GM12878 (cell line): ENCODE measurements around the gene MCF2L2. TPM values are rescaled to one million over a fixed set of nuclear protein-coding genes. Genes with fewer than 3 reads are reported as not detected.

Experiments
- ATAC-seq: fragments of 200-7000 bp; cut with Tn5 transposase; 3 replicates; pipeline ENCODE4 v1.9.1; 2020; ENCODE audit warnings: mild to moderate bottlenecking, moderate library complexity
- BruUV-seq: library from RNA; stranded (reverse); fragments of 400-500 nt; replicated peaks from 2 replicates; lab custom pipeline; 2021; lab: Mats Ljungman, UMichigan
- CTCF ChIA-PET: fragments of 300-600 bp; sonication (Branson Sonifier 250); formaldehyde crosslinking; extraction: SDS; loops from one replicate; lab custom pipeline; 2021; ENCODE audit warnings: inconsistent platforms; lab: Yijun Ruan, JAX
- POLR2A ChIA-PET: fragments of 350-600 bp; formaldehyde crosslinking; extraction: SDS; loops from one replicate; lab custom pipeline; 2021; ENCODE audit warnings: inconsistent platforms; lab: Charles Lee
- RAD21 ChIA-PET: fragments of 300-600 bp; sonication (Branson Sonifier 250); formaldehyde crosslinking; loops from one replicate; lab custom pipeline; 2023; ENCODE audit warnings: antibody characterized with exemption; ENCODE audit not compliant: unreplicated experiment; lab: Charles Lee
- SMC1A ChIA-PET: fragments of 300-600 bp; sonication (Branson Sonifier 250); formaldehyde crosslinking; loops from one replicate; lab custom pipeline; 2023; ENCODE audit not compliant: unreplicated experiment, uncharacterized antibody; lab: Charles Lee
- DNase-seq: peaks from one replicate; pipeline ENCODE4 v3.0.0-alpha.2; 2011; ENCODE audit warnings: low read depth, low spot score
- FAIRE-seq: peaks from 3 replicates; lab custom pipeline; 2011; peaks lifted over from hg19 to GRCh38; lab: Jason Lieb, UNC
- H2AFZ ChIP-seq: 2 replicates; pipeline ENCODE4 v1.6.0; 2011; ENCODE audit warnings: low read depth, low read length, control low read depth; ENCODE audit not compliant: control insufficient read depth
- H3K27ac ChIP-seq: 2 replicates; pipeline ENCODE4 v1.5.1; 2011; ENCODE audit warnings: control low read depth; ENCODE audit not compliant: control insufficient read depth, insufficient read depth
- H3K27me3 ChIP-seq, 2 experiments: replicated peaks in 1 of 2; 2 replicates each; pipeline versions ENCODE4 v1.6.0 to v1.6.1; 2011; ENCODE audit warnings: low read length in 1 of 2; ENCODE audit not compliant: control insufficient read depth in 2 of 2, insufficient read depth in 2 of 2
- H3K36me3 ChIP-seq, 2 experiments: 2 replicates each; pipeline ENCODE4 v1.5.1; 2011; ENCODE audit warnings: low read length in 1 of 2; ENCODE audit not compliant: control insufficient read depth in 2 of 2, insufficient read depth in 2 of 2
- H3K4me1 ChIP-seq: 2 replicates; pipeline ENCODE4 v1.6.1; 2011; ENCODE audit warnings: mild to moderate bottlenecking, low read length, moderate library complexity, mixed read lengths; ENCODE audit not compliant: control insufficient read depth, insufficient read depth
- H3K4me2 ChIP-seq: 2 replicates; pipeline ENCODE4 v1.6.0; 2011; ENCODE audit warnings: control low read depth; ENCODE audit not compliant: control insufficient read depth, insufficient read depth
- H3K4me3 ChIP-seq: fragments of 200-600 bp; sonication (generic); 2 replicates; pipeline ENCODE4 v1.5.1; 2016
- H3K79me2 ChIP-seq: 2 replicates; pipeline ENCODE4 v1.6.0; 2011; ENCODE audit warnings: low read length; ENCODE audit not compliant: control insufficient read depth, insufficient read depth
- H3K9ac ChIP-seq: 2 replicates; pipeline ENCODE4 v1.8.0; 2011; ENCODE audit warnings: low read length, control low read depth, mixed read lengths; ENCODE audit not compliant: control insufficient read depth, insufficient read depth
- H3K9me3 ChIP-seq: replicated peaks from 3 replicates; pipeline ENCODE4 v1.5.1; 2011; ENCODE audit warnings: mild to moderate bottlenecking, low read length; ENCODE audit not compliant: control insufficient read depth, insufficient read depth
- H4K20me1 ChIP-seq: 2 replicates; pipeline ENCODE4 v1.6.0; 2011; ENCODE audit not compliant: control insufficient read depth, insufficient read depth
- BMI1 ChIP-seq: fragments of 450-650 bp; IDR thresholded peaks from 2 replicates; pipeline ENCODE4 v1.6.1; 2016; ENCODE audit warnings: mild to moderate bottlenecking, moderate library complexity, borderline replicate concordance
- ETV6 ChIP-seq, 2 experiments: fragments of 450-650 bp in 1 of 2; IDR thresholded peaks in 1 of 2; conservative IDR thresholded peaks in 1 of 2; 2 replicates each; pipeline ENCODE4 v1.6.1; 2014; ENCODE audit warnings: antibody characterized with exemption in 1 of 2, borderline replicate concordance in 1 of 2, low read depth in 1 of 2, mild to moderate bottlenecking in 1 of 2, moderate library complexity in 1 of 2
- EZH2 ChIP-seq: IDR thresholded peaks from 2 replicates; pipeline ENCODE4 v1.6.1; 2012; ENCODE audit warnings: low read depth, mild to moderate bottlenecking, control low read depth, inconsistent platforms, low read length, borderline replicate concordance; ENCODE audit not compliant: control insufficient read depth
- IKZF2 ChIP-seq, 2 experiments: fragments of 450-650 bp; IDR thresholded peaks; 2 replicates each; pipeline ENCODE4 v1.6.1; 2017; ENCODE audit warnings: mild to moderate bottlenecking in 2 of 2, moderate library complexity in 2 of 2
- KLF5 ChIP-seq: fragments of 450-650 bp; IDR thresholded peaks from 2 replicates; pipeline ENCODE4 v1.6.1; 2014; ENCODE audit warnings: mild to moderate bottlenecking; ENCODE audit not compliant: partially characterized antibody
- NFXL1 ChIP-seq: fragments of 450-650 bp; IDR thresholded peaks from 2 replicates; pipeline ENCODE4 v1.6.1; 2017; ENCODE audit warnings: antibody characterized with exemption, mild to moderate bottlenecking, borderline replicate concordance
- RBBP5 ChIP-seq: fragments of 200-600 bp; sonication (generic); conservative IDR thresholded peaks from 2 replicates; pipeline ENCODE4 v1.6.1; 2016
- RELA ChIP-seq: fragments of 450-650 bp; IDR thresholded peaks from 2 replicates; pipeline ENCODE4 v1.8.0; 2014; ENCODE audit warnings: borderline replicate concordance; ENCODE audit not compliant: partially characterized antibody
- SREBF2 ChIP-seq: IDR thresholded peaks from 2 replicates; pipeline ENCODE4 v1.6.1; 2012; ENCODE audit warnings: mild to moderate bottlenecking, low read length
- YY1 ChIP-seq: IDR thresholded peaks from 2 replicates; pipeline ENCODE4 v1.6.1; 2011; ENCODE audit warnings: low read depth, mild to moderate bottlenecking, low read length
- WGBS: methylation state at CpG from one replicate; pipeline ENCODE4 v1.1.6; 2016; ENCODE audit warnings: low lambda C conversion rate; ENCODE audit not compliant: insufficient replicate concordance, insufficient coverage; ENCODE audit errors: missing lambda C conversion rate; 5-methylcytosine and 5-hydroxymethylcytosine counted together
- in situ Hi-C: fragments of 300-500 bp; cut with MboI; formaldehyde crosslinking; loops from 9 replicates; pipeline ENCODE4 v1.14.3; 2018; ENCODE audit warnings: mixed read lengths
- intact Hi-C: fragments of 100-400 bp; cut with micrococcal nuclease; formaldehyde crosslinking; loops from one replicate; pipeline ENCODE4 v1.14.2; 2022; ENCODE audit not compliant: unreplicated experiment
- polyA plus RNA-seq, 11 experiments: library from polyadenylated mRNA; depleted of rRNA in 4 of 11; unstranded in 6 of 11; stranded (reverse) in 5 of 11; fragments of >200 nt; fragmentation: Nextera tagmentation in 4 of 11; fragmentation: Illumina TruSeq in 1 of 11; extraction: Ambion mirVana in 4 of 11; extraction: Trizol in 1 of 11; gene quantifications; 1 replicate in 1 of 11; 2 replicates in 10 of 11; pipeline versions ENCODE4 v1.2.1 to v1.2.3, GENCODE V29; 2011 to 2016; ENCODE audit warnings: inconsistent platforms in 2 of 11, missing spikeins in 2 of 11, low read depth in 1 of 11
- total RNA-seq, 4 experiments: library from RNA; depleted of rRNA in 3 of 4; stranded (reverse); fragments of >200 nt in 3 of 4; fragmentation: Illumina TruSeq in 1 of 4; extraction: Trizol in 1 of 4; gene quantifications; 2 replicates each; pipeline versions ENCODE4 v1.2.1 to v1.2.3, GENCODE V29; 2013 to 2021
- TF ChIP-seq, protein P1 (sequence below): IDR thresholded peaks from 2 replicates; pipeline ENCODE4 v1.6.1; 2012; ENCODE audit warnings: low read length, inconsistent platforms
- TF ChIP-seq, protein P2 (sequence below): IDR thresholded peaks from 2 replicates; pipeline ENCODE4 v1.6.1; 2011; ENCODE audit warnings: mild to moderate bottlenecking, low read depth, low read length, moderate library complexity; ENCODE audit not compliant: insufficient replicate concordance
- TF ChIP-seq, protein P3 (sequence below), 3 experiments: IDR thresholded peaks in 2 of 3; conservative IDR thresholded peaks in 1 of 3; 2 replicates each; pipeline ENCODE4 v1.5.1; 2011; ENCODE audit warnings: low read depth in 3 of 3, low read length in 3 of 3, mild to moderate bottlenecking in 3 of 3, control low read depth in 2 of 3, moderate library complexity in 2 of 3, inconsistent platforms in 1 of 3, mixed read lengths in 1 of 3; ENCODE audit not compliant: control insufficient read depth in 2 of 3, insufficient read depth in 1 of 3; ENCODE audit errors: extremely low read depth in 1 of 3
- TF ChIP-seq, protein P4 (sequence below): IDR thresholded peaks from 2 replicates; pipeline ENCODE4 v1.6.1; 2012; ENCODE audit warnings: low read depth, low read length, improper control_type of control experiment
- TF ChIP-seq, protein P5 (sequence below): fragments of 450-650 bp; IDR thresholded peaks from 2 replicates; pipeline ENCODE4 v1.6.1; 2016; ENCODE audit warnings: mild to moderate bottlenecking

MCF2L2 gene
- total and polyA plus RNA-seq, 10 of the 15 experiments (the other 5 are each of a cell fraction or from before 2014, with no cell fraction given): 0.37 to 2.8 (median 1.4) TPM

DNA sequence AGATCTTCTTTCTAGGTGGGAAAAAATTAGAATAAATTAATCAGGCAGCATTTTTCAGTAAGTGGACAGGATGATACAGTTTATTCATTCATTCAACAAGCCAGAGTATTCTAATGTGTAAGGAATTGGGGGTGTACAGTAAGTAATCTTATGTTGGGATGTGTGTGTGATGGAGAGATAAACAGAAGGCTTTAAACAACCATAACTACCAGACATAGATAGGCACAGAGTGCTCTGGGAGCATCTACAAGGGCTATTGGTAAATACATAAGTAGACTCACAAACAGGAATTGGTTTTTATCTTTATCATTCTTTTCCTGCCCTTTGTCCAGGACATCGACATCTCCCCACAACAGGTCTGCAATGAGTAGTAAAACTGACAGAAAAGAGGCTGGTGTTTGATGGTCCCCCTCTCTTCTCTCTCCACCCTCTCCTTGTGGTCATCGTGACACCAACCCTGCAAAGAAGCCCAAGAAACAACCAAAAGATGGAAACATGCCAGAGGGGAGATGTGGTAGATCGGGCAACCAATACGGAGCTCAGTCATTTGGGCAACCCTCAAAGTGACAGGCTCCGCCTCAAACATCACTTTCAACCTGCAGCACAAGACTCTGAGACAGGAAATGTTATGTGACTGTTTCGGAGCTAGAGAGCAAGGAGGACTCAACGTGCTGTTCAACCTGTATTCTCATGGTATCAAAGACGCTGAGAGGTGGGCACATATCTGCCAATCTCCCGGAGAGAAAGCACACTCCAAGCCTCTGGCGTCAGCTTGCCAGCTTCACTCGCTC is 204.0 kb downstream of the MCF2L2 start:
- H3K4me1 ChIP-seq: no peaks in the 10 kb centered on the region
- intact Hi-C loops: no loop called here
- H3K36me3 ChIP-seq: no peaks in the 10 kb centered on the region
- DNase-seq (no peak), ATAC-seq (peak; percentile 30; the same call in 2 of the 3 replicates), FAIRE-seq (no peak)
- TF ChIP-seq SREBF2 (no peak), RELA (no peak), NFXL1 (no peak), BMI1 (no peak), IKZF2 (IDR thresholded peaks at IDR 0.05) (no peak), RBBP5 (no peak), EZH2 (no peak), KLF5 (no peak), ETV6 (conservative IDR thresholded peaks at IDR 0.05 in 1 of 2, IDR thresholded peaks at IDR 0.05 in 1 of 2; ENCODE audit: borderline replicate concordance in 1 of 2, low read depth in 1 of 2) (no peak), YY1 (no peak)
- TF ChIP-seq, protein P1, sequence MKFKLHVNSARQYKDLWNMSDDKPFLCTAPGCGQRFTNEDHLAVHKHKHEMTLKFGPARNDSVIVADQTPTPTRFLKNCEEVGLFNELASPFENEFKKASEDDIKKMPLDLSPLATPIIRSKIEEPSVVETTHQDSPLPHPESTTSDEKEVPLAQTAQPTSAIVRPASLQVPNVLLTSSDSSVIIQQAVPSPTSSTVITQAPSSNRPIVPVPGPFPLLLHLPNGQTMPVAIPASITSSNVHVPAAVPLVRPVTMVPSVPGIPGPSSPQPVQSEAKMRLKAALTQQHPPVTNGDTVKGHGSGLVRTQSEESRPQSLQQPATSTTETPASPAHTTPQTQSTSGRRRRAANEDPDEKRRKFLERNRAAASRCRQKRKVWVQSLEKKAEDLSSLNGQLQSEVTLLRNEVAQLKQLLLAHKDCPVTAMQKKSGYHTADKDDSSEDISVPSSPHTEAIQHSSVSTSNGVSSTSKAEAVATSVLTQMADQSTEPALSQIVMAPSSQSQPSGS: no peak
- TF ChIP-seq, protein P2, sequence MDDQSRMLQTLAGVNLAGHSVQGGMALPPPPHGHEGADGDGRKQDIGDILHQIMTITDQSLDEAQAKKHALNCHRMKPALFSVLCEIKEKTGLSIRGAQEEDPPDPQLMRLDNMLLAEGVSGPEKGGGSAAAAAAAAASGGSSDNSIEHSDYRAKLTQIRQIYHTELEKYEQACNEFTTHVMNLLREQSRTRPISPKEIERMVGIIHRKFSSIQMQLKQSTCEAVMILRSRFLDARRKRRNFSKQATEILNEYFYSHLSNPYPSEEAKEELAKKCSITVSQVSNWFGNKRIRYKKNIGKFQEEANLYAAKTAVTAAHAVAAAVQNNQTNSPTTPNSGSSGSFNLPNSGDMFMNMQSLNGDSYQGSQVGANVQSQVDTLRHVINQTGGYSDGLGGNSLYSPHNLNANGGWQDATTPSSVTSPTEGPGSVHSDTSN: no peak
- TF ChIP-seq, protein P3, sequence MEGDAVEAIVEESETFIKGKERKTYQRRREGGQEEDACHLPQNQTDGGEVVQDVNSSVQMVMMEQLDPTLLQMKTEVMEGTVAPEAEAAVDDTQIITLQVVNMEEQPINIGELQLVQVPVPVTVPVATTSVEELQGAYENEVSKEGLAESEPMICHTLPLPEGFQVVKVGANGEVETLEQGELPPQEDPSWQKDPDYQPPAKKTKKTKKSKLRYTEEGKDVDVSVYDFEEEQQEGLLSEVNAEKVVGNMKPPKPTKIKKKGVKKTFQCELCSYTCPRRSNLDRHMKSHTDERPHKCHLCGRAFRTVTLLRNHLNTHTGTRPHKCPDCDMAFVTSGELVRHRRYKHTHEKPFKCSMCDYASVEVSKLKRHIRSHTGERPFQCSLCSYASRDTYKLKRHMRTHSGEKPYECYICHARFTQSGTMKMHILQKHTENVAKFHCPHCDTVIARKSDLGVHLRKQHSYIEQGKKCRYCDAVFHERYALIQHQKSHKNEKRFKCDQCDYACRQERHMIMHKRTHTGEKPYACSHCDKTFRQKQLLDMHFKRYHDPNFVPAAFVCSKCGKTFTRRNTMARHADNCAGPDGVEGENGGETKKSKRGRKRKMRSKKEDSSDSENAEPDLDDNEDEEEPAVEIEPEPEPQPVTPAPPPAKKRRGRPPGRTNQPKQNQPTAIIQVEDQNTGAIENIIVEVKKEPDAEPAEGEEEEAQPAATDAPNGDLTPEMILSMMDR (IDR thresholded peaks at IDR 0.05 in 2 of 3, conservative IDR thresholded peaks at IDR 0.05 in 1 of 3; ENCODE audit: control insufficient read depth in 2 of 3, extremely low read depth in 1 of 3, insufficient read depth in 1 of 3, low read depth in 3 of 3, low read length in 3 of 3): no peak
- TF ChIP-seq, protein P4, sequence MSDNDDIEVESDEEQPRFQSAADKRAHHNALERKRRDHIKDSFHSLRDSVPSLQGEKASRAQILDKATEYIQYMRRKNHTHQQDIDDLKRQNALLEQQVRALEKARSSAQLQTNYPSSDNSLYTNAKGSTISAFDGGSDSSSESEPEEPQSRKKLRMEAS: no peak
- TF ChIP-seq, protein P5, sequence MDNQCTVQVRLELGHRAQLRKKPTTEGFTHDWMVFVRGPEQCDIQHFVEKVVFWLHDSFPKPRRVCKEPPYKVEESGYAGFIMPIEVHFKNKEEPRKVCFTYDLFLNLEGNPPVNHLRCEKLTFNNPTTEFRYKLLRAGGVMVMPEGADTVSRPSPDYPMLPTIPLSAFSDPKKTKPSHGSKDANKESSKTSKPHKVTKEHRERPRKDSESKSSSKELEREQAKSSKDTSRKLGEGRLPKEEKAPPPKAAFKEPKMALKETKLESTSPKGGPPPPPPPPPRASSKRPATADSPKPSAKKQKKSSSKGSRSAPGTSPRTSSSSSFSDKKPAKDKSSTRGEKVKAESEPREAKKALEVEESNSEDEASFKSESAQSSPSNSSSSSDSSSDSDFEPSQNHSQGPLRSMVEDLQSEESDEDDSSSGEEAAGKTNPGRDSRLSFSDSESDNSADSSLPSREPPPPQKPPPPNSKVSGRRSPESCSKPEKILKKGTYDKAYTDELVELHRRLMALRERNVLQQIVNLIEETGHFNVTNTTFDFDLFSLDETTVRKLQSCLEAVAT: no peak
- H3K4me2 ChIP-seq: no peak overlapping the region
- no peak overlapping the region; the same call in 1 of the 2 replicates for H2AFZ ChIP-seq
- RAD21 ChIA-PET: interaction anchor here (0.9 to 1.2 kb wide), 2 partner anchors 12 to 158 kb away, joined by 3 read pairs; no protein-coding TSS in a partner anchor
- in situ Hi-C loops: no loop called here
- H3K79me2 ChIP-seq: no peaks in the 10 kb centered on the region
- no peak overlapping the region for H3K9ac ChIP-seq
- POLR2A ChIA-PET: interaction anchor here (0.5 kb wide), 1 partner anchor 74 kb away, joined by 11 read pairs; no protein-coding TSS in a partner anchor
- BruUV-seq: no TSS peak
- 45% methylated on average over 11 of the region's 11 CpGs for WGBS
- no peak overlapping the region for H3K27ac ChIP-seq
- H4K20me1 ChIP-seq: no peaks in the 10 kb centered on the region
- no peaks in the 10 kb centered on the region for H3K9me3 ChIP-seq
- CTCF ChIA-PET: interaction anchor here (0.6 kb wide), 1 partner anchor 1597 kb away, joined by 3 read pairs; no protein-coding TSS in a partner anchor
- H3K27me3 ChIP-seq: 0 out of 4 replicates have a peak, but pooled peaks cover 0 to 3% of the 10 kb centered on the region in 2 experiments
- no peak overlapping the region for H3K4me3 ChIP-seq
- SMC1A ChIA-PET: interaction anchor here (0.7 to 1.2 kb wide), 3 partner anchors 9 to 109 kb away, joined by 3 read pairs; no protein-coding TSS in a partner anchor
